ENCODE data around the gene UTS2.

UTS2 gene

GRCh38 chr1:7852804-7853683 is at the start of gene UTS2:
Gene UTS2 (minus strand): TSS chr1:7853065. CDS start chr1:7853003, 62 bp downstream.
- TF ChIP-seq ZFX (IDR thresholded peaks at IDR 0.05; ENCODE audit: borderline replicate concordance): no peak
- no peak for TF ChIP-seq CTCF (IDR thresholded peaks at IDR 0.05)
- H3K27ac ChIP-seq: no peak within 1 kb of the TSS

- H3K27ac ChIP-seq: no peak overlapping the region
- TF ChIP-seq CTCF (IDR thresholded peaks at IDR 0.05): no peak
- no peak for TF ChIP-seq ZFX (IDR thresholded peaks at IDR 0.05; ENCODE audit: borderline replicate concordance)
These were observed 46.9 kb upstream of the UTS2 start for GRCh38 chr1:7899741-7900140.

- no peak overlapping the region for H3K27ac ChIP-seq
These were observed 46.1 kb upstream of the UTS2 start for GRCh38 chr1:7898962-7899361.

GRCh38 chr1:7896994-7897393 is 44.1 kb upstream of the UTS2 start:
- no peak for TF ChIP-seq CTCF (IDR thresholded peaks at IDR 0.05)
- no peak for TF ChIP-seq ZFX (IDR thresholded peaks at IDR 0.05; ENCODE audit: borderline replicate concordance)

More at GRCh38 chr1:7898962-7899361, 46.1 kb upstream of the UTS2 start:
- no peak for TF ChIP-seq CTCF (IDR thresholded peaks at IDR 0.05)
- no peak for TF ChIP-seq ZFX (IDR thresholded peaks at IDR 0.05; ENCODE audit: borderline replicate concordance)

GRCh38 chr1:7893529-7894180 is 40.8 kb upstream of the UTS2 start:
- H3K27ac ChIP-seq: no peak overlapping the region
- TF ChIP-seq CTCF (IDR thresholded peaks at IDR 0.05) (no peak), ZFX (IDR thresholded peaks at IDR 0.05; ENCODE audit: borderline replicate concordance) (no peak)

More at GRCh38 chr1:7896994-7897393, 44.1 kb upstream of the UTS2 start:
- H3K27ac ChIP-seq: no peak overlapping the region

GRCh38 chr1:7891804-7892203 is 38.9 kb upstream of the UTS2 start:
- no peak overlapping the region for H3K27ac ChIP-seq
- no peak for TF ChIP-seq CTCF (IDR thresholded peaks at IDR 0.05)
- no peak for TF ChIP-seq ZFX (IDR thresholded peaks at IDR 0.05; ENCODE audit: borderline replicate concordance)

- TF ChIP-seq ZFX (IDR thresholded peaks at IDR 0.05; ENCODE audit: borderline replicate concordance) (no peak), CTCF (IDR thresholded peaks at IDR 0.05) (no peak)
- no peak overlapping the region for H3K27ac ChIP-seq
These were observed 38.0 kb upstream of the UTS2 start for GRCh38 chr1:7890853-7891252.
